IMR-90 (cell line): ENCODE measurements around the gene CDX1.

Experiments
- BHLHE40 ChIP-seq: fragments of 150-350 bp; IDR thresholded peaks from 2 replicates; pipeline ENCODE4 v1.6.1; 2016; ENCODE audit warnings: mild to moderate bottlenecking, low read depth, low read length
- CEBPB ChIP-seq: IDR thresholded peaks from 2 replicates; pipeline ENCODE4 v1.6.1; 2012; ENCODE audit warnings: low read depth, low read length, improper control_type of control experiment
- CHD1 ChIP-seq: IDR thresholded peaks from 2 replicates; pipeline ENCODE4 v1.6.1; 2012; ENCODE audit warnings: low read depth, low read length, improper control_type of control experiment
- MAFK ChIP-seq: IDR thresholded peaks from 2 replicates; pipeline ENCODE4 v1.6.1; 2012; ENCODE audit warnings: low read depth, low read length, improper control_type of control experiment
- POLR2A ChIP-seq: IDR thresholded peaks from 2 replicates; pipeline ENCODE4 v1.6.1; 2012; ENCODE audit warnings: mild to moderate bottlenecking, low read depth, low read length
- RAD21 ChIP-seq: IDR thresholded peaks from 2 replicates; pipeline ENCODE4 v1.6.1; 2012; ENCODE audit warnings: low read length, improper control_type of control experiment
- RCOR1 ChIP-seq: IDR thresholded peaks from 2 replicates; pipeline ENCODE4 v1.6.1; 2012; ENCODE audit warnings: mild to moderate bottlenecking, low read length, improper control_type of control experiment; ENCODE audit not compliant: insufficient replicate concordance
- RFX5 ChIP-seq: IDR thresholded peaks from 2 replicates; pipeline ENCODE4 v1.8.0; 2012; ENCODE audit warnings: low read depth, mild to moderate bottlenecking, low read length, moderate library complexity
- SMC3 ChIP-seq: fragments of 150-350 bp; IDR thresholded peaks from 2 replicates; pipeline ENCODE4 v1.6.1; 2016; ENCODE audit warnings: low read depth, mild to moderate bottlenecking, antibody characterized with exemption, low read length, moderate library complexity
- TF ChIP-seq, protein P1 (sequence below): conservative IDR thresholded peaks from 2 replicates; pipeline ENCODE4 v1.5.1; 2012; ENCODE audit warnings: mild to moderate bottlenecking, low read depth, low read length, improper control_type of control experiment
- TF ChIP-seq, protein P2 (sequence below): fragments of 150-350 bp; IDR thresholded peaks from 2 replicates; pipeline ENCODE4 v1.6.1; 2017; ENCODE audit warnings: mild to moderate bottlenecking, antibody characterized with exemption, low read length, low read depth
- TF ChIP-seq, protein P3 (sequence below): fragments of 150-350 bp; IDR thresholded peaks from 2 replicates; pipeline ENCODE4 v1.6.1; 2016; ENCODE audit warnings: low read depth, mild to moderate bottlenecking, low read length, moderate library complexity, borderline replicate concordance

DNA sequence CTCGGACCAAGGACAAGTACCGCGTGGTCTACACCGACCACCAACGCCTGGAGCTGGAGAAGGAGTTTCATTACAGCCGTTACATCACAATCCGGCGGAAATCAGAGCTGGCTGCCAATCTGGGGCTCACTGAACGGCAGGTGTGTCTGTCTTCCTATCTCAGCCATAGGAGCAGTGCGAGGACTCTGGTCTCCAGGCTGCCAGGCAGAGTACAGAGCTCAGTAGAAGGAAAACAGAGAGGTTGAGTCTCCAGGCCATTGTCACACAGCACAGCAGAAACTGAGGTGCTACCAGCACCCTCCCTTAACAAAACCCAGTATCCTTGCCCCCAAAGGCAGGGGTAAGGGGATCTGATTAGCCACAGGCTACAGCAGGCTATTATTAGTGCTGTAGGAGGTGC lies 16.2 kb downstream of the CDX1 start:
- TF ChIP-seq POLR2A (no peak), RCOR1 (no peak), CHD1 (no peak), CEBPB (no peak), SMC3 (no peak), RAD21 (no peak), RFX5 (no peak), MAFK (no peak), BHLHE40 (no peak)
- TF ChIP-seq, protein P1, sequence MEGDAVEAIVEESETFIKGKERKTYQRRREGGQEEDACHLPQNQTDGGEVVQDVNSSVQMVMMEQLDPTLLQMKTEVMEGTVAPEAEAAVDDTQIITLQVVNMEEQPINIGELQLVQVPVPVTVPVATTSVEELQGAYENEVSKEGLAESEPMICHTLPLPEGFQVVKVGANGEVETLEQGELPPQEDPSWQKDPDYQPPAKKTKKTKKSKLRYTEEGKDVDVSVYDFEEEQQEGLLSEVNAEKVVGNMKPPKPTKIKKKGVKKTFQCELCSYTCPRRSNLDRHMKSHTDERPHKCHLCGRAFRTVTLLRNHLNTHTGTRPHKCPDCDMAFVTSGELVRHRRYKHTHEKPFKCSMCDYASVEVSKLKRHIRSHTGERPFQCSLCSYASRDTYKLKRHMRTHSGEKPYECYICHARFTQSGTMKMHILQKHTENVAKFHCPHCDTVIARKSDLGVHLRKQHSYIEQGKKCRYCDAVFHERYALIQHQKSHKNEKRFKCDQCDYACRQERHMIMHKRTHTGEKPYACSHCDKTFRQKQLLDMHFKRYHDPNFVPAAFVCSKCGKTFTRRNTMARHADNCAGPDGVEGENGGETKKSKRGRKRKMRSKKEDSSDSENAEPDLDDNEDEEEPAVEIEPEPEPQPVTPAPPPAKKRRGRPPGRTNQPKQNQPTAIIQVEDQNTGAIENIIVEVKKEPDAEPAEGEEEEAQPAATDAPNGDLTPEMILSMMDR = no peak
- TF ChIP-seq, protein P2, sequence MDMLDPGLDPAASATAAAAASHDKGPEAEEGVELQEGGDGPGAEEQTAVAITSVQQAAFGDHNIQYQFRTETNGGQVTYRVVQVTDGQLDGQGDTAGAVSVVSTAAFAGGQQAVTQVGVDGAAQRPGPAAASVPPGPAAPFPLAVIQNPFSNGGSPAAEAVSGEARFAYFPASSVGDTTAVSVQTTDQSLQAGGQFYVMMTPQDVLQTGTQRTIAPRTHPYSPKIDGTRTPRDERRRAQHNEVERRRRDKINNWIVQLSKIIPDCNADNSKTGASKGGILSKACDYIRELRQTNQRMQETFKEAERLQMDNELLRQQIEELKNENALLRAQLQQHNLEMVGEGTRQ = no peak
- TF ChIP-seq, protein P3, sequence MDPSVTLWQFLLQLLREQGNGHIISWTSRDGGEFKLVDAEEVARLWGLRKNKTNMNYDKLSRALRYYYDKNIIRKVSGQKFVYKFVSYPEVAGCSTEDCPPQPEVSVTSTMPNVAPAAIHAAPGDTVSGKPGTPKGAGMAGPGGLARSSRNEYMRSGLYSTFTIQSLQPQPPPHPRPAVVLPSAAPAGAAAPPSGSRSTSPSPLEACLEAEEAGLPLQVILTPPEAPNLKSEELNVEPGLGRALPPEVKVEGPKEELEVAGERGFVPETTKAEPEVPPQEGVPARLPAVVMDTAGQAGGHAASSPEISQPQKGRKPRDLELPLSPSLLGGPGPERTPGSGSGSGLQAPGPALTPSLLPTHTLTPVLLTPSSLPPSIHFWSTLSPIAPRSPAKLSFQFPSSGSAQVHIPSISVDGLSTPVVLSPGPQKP = no peak
